ENCODE data around the gene MAGI2.
"Not testable (repeated sequence)": the region's sequence is repeated elsewhere in the genome, so short reads cannot be mapped to it uniquely, and the experiment has no call there.

MAGI2 gene

DNA sequence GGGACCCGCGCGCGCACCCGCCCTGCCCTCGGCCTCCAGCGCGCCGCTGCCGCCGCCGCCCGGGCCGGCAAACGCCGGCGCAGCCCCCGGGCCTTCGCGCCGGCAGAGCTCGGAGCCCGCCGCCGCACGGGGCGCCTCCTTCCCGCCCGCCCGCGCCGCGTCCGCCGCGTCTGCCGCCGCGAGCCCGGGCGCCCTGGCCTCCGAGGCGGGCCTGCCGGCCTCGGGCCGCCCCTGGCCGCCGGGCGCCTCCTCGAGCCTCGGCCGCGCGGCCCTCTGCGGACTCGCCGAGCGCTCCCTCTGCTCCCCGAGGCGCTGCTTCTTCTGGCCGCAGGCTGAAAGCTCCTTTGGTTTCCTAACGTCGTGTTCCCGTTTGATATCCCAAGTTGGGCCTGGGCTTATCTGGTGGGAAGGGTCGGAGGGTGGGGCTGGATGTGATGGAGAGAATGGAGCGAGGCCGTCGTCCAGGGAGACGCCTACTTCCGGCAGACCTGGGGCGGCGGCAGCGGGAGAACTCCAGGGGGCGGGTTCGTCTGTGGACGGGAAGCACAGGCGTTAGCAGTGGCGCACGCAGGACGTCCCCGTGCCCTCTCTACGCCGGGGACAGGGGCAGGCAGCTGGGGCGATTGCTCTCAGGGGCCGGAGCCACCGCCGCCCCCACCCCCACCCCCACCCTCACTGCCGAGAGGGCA is 1433.9 kb downstream of the MAGI2 start:
- peak in 1 of 3 donors; percentile 31 for DNase-seq (ENCODE audit: low read depth in 3 of 3, low spot score in 1 of 3)

DNA sequence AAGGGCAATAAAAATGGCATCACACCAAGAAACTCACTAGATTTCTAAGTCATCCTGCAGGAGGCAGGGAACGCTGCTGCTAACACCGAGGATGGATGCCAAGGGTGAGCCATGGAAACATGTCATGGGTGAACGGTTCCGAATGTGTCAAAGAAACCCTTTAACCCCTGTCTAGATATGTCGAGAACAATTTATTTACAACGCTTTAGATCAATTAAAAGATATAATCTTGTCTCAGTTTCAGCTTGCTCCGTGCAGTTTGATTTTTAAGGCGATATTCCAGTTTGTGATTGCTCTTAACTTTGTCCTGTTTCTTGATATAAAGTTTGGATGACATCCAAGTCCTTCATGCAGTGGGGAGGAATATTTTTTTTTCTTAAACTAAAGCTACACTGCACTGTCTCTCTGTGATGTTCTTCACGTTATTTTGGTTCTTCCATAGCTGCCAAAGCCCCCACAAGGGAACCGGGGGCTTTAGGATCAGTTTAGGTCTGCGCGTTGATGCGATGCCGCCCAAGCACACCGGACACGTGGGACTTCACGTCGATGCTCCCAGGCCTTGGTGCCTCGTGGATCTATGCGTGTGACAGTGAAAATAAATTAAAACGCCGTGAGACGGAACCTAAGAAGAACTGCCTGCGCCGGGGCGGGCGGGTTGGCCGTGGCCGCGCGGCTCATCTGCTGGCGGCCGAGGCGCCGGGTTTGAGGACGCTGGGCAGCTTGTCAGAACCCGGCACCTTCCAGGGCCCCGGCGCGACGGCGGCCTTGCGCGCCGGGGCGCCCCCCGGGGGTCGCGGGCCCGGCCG is 1434.6 kb downstream of the MAGI2 start:
- no peak for DNase-seq (ENCODE audit: low read depth in 3 of 3, low spot score in 1 of 3)

DNA sequence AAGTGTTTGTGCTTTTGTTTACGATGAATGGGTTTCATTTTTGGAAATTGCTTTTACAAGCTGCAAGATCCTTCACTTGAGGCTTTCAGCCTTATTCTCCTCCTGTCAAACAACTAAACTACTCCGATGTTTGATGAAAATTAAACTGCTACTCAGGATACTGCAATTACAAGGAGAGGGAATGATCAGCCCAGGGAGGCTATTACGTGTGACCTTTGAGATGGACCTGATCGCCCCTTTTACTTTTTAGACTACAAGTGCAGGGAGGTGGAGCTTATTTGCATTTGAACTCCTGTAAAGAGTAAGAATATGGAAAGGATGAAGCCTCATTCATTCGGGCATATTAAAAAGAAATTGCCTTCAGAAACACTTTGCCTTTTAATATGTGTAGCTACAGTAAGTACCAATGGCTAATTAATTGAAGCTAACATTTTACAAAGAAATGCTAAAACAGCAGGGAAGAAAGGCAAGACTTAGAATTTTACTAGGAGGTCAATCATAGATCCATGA is 1435.8 kb downstream of the MAGI2 start:
- no peak for DNase-seq (ENCODE audit: low read depth in 3 of 3, low spot score in 1 of 3)

DNA sequence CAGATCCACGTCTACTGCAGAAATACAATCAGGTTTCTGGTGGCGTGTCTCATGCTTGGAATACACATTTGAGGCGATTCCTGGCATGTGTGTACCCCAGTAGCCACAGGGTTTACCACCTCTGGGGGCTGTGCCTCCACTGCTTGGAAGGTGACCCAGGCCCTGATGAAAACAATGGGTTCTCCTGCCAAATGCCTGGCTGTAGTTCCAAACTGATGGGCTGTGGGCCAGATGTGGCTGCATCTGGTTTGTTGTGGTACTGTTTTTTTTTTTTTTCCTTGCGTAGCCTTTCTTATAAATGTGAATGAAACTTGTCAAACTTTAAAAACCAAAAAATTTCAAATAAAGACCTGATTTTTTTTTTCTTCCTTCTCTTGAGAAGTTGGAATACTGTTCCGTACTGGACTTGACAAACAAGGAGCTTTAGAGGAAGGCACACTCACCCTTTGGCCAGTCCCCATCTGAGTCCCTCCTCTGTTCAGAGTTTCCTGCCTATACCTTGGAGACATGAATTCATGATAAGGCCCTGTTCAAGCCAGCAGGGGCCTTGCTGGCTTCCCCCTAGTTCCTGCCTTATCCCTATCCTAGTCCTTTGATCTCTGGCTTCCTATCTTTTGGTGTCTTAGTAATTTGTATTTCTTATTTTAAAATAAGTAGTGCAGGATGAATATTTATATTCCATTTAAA is 1437.8 kb downstream of the MAGI2 start:
- no peak for DNase-seq (ENCODE audit: low read depth in 3 of 3, low spot score in 1 of 3)

DNA sequence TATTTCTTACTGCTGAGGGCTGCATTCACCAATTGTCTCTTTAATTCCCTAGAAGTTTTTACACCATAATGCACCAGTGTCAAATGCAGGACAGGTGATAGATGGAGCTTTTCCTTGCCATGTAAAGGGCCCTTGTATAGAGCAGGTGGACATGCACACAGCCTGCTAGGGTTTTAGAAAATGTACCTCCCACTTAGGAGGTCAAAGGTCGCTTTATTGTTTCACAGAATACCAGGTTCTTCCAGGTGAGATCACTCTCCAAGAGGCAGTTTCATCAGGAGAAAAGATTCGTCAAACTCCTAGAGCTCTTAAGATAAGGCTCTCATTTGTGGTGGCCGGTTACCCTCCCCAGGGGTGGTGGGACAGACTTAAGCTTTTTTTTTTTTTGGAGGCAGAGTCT is 1439.1 kb downstream of the MAGI2 start:
- no peak for DNase-seq (ENCODE audit: low read depth in 3 of 3, low spot score in 1 of 3)

DNA sequence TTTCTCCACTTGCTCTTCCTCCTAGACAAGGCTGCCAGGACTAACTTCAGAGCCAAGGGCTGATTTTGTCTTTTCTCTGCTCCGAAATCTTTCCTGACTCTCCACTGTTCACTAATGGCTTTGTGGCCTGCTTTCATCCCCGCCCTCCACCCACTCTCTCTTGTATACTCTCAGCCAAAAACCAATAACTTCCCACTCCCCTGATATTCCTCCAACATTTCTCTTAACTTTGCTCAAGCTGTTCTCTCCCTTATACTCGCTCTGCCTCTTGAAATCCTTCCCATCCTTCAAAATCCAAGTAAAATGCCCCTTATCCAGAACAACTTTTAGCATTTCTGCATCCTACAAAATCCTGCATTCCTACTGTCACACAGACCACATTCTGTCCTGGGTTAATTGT is 1440.1 kb downstream of the MAGI2 start:
- no peak for DNase-seq (ENCODE audit: low read depth in 3 of 3, low spot score in 1 of 3)

DNA sequence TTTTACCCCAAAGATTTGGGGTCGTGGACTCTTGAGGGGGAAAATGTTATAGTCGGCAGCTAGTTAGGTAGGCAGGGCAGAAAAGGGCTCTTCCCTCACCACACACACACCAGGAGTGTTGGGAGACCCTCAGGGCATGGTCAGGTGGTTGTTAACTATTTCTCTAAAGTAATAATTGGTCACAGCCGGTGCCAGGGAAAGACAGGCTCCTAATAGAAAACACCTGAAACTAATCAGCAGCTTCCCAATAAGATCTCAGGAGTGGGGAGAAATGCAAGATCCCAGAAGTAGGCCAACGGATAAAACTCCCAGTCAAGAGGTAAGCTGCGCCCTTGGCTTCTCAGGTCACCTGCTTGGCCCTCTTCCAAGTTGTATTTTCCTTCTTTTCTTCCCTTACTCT is 1441.8 kb downstream of the MAGI2 start:
- no peak for DNase-seq (ENCODE audit: low read depth in 3 of 3, low spot score in 1 of 3)

DNA sequence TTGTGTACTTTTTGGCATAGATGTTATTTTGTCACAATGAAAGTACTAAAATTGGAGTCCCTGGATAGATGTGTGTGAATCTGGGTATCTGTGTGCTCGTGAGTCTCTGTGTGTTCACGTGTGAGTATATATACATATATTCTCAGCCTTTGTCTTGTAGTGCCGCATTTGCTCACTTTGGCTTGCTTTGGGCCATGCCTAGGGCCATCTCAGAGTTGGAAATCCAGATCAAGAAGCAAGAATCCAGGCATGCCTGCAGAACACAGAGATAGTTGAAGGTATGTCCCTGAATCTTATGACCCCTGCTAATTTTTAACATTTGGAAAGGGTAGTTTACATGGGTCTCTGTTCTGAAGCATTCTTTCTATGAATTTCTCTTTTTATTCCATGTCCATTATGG is 1446.2 kb downstream of the MAGI2 start:
- DNase-seq (ENCODE audit: low read depth in 3 of 3, low spot score in 1 of 3), result no peak

DNA sequence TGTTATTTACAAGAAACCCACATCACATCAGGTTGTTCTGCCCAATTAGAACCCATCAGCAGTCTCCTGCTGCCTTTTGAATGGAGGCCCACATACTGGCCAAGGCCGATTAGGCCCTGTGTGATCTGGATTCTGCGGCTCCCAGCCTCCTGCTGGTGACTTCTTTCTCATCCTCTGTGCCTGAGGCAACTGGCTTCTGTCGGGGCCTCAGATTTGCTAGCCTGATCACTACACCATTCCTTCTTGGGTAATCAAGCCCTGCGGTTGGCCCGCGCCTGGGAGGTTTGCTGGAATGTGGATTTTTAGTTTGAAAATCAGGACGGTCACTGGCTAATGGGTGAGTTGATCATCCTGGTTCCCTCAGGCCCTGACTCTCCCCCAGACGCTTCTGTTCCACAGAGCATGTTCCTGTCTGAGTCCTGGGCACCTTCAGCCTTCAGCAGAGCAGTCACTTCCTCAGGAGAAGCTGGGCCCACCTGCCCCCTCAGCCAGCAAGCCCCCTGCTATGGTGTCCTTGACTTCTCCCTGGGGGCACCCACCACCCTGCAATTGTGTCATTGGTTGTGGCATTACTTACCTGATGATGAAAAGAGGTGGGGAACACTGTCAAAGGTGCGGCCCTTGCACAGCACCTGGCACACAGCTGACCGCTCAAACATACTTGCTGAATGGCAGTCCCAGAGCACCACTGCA is 1447.3 kb downstream of the MAGI2 start:
- DNase-seq (ENCODE audit: low read depth in 3 of 3, low spot score in 1 of 3), result no peak

DNA sequence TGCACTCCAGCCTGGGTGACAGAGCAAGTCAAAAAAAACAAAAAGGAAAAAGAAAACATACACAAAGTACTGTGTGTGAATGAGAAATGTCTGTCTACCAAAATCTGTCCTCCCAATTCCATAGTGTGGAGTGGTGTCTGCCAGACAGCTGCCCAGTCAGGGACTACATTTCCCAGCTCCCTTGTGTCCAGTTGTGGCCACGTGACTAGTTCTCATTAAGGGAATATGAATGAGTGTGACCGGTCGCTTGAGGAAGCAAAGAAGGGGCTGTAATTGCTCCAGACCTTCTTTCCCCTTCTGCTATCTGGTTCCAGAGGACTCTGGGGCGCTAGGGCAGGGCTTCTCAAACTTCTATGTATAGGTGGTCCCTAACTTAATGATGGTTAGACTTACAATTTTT is 1450.8 kb downstream of the MAGI2 start:
- DNase-seq (ENCODE audit: low read depth in 3 of 3, low spot score in 1 of 3), result no peak

DNA sequence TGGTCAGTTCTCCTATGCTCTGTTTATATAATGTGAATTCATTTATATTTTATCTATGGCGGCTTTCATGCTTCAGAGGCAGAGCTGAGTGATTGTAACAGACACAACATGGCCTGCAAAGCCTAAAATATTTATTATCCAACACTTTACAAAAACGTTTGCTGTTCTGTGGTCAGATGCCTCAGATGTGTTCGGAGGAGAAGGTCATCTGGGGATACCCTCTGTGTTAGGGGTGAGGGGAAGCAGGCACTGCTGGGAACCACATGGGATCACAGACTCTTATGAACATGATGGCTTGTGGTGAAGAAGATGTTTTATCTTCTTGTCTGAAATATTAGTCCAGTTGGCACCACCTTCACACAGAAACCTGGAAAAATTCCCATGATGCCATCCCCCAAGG is 1451.4 kb downstream of the MAGI2 start:
- no peak for DNase-seq (ENCODE audit: low read depth in 3 of 3, low spot score in 1 of 3)

DNA sequence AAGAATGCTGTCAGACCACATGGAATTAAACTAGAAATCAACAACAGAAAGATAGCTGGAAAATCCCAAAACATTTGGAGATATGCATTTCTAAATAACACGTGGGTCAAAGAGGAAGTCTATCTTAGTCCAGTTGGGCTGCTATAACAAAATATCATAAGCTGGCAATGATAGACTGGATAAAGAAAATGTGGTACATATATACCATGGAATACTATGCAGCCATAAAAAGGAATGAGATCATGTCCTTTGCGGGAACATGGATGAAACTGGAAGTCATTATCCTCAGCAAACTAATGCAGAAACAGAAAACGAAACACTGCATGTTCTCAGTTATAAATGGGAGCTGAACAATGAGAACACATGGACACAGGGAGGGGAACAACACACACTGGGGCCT is 1454.3 kb downstream of the MAGI2 start:
- not testable (repeated sequence) for DNase-seq (ENCODE audit: low read depth in 3 of 3, low spot score in 1 of 3)

DNA sequence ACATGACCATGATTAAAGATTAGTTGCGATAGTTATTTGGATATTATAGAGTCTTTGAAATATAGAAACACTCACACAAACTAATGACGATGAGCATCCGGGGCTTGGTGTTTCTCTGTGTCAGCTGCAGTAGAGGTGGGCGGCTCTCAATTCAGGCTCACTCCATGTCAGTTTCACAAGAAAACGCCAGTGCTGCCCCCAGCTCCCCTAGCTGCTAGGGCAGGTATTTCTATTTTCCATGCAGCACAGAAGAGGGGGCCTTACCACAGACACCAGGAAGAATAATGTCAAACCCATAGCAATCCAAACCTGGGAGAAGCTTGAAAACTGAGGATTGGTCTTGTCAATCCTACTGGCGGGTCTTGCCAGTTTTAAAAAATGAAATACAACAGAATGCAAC is 1457.8 kb downstream of the MAGI2 start:
- DNase-seq (ENCODE audit: low read depth in 3 of 3, low spot score in 1 of 3), result no peak

DNA sequence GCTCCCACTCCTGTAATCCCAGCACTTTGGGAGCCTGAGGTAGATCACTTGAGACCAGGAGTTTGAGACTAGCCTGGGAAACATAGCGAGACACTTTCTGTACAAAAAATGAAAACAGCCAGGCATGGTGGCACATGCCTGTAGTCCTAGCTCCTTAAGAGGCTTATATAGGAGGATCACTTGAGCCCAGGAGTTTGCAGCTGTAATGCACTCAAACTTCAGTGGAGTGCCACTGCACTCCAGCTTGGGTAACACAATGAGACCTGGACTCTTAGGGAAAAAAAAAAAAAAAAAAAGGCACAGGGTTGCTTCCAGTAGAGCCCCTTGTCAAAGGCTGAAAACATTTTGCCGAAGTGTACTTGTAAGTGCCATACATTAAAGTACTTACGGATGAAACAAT is 1459.6 kb downstream of the MAGI2 start:
- DNase-seq (ENCODE audit: low read depth in 3 of 3, low spot score in 1 of 3), result no peak

DNA sequence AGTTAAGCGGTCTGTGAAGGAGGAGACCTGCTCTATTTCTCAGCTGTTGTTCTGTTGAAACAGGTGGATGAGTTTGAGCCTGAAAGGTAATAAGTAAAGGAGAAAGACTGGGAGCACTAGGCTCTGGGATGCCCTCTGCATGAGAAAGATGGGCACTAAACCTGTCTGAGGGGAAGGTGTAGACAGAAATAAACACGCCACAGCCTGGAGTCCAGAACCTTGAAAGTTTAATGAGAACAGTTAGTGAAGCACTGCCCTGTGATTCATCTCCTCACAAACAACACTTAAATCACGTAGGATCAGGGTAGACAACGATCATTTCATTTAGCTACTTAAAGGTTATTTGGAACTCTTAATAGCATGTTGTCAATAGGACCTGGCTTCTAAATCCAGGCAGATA is 1461.8 kb downstream of the MAGI2 start:
- no peak for DNase-seq (ENCODE audit: low read depth in 3 of 3, low spot score in 1 of 3)

DNA sequence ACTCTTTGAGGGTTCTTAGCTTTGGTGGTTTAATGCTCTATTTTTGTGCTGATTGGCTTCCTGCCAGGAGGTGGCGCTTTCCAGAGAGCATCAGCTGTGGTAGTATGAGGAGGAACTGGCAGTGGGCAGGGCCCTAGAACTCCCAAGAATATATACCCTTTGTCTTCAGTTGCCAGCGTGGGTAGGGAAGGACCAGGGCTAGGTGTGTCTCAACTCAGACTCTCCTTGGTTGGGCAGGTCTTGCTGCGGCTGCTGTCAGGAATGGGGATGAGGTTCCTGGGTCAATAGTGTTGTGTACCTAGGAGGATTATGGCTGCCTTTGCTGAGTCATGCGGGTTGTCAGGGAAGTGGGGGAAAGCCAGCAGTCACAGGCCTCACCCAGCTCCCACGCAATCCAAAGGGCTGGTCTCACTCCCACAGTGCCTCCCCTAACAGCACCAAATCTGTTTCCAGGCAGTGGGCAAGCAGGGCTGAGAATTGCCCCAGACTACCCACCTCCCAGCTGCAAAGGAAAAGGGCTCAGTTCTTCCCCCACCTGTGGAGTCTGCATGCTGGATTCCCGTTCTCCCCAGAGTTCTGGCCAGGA is 1463.4 kb downstream of the MAGI2 start:
- DNase-seq (ENCODE audit: low read depth in 3 of 3, low spot score in 1 of 3), result no peak

DNA sequence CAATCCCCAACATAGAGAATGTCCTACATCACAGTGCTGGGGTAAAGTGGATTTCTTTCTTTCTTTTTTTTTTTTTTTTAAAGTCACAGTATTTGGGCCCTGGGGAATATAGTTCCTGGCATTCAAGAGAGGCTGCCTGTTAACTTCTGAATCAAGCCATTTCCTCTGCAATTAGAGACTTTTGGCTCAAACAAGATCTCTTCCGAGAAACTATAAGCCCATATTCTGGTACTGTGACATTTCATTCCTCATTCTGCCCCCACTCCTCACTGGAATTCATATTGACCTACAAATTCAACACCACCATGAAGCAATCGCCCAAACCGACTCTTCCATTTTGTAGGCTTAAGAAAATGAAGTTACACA is 1467.5 kb downstream of the MAGI2 start:
- DNase-seq (ENCODE audit: low read depth in 3 of 3, low spot score in 1 of 3), result no peak

DNA sequence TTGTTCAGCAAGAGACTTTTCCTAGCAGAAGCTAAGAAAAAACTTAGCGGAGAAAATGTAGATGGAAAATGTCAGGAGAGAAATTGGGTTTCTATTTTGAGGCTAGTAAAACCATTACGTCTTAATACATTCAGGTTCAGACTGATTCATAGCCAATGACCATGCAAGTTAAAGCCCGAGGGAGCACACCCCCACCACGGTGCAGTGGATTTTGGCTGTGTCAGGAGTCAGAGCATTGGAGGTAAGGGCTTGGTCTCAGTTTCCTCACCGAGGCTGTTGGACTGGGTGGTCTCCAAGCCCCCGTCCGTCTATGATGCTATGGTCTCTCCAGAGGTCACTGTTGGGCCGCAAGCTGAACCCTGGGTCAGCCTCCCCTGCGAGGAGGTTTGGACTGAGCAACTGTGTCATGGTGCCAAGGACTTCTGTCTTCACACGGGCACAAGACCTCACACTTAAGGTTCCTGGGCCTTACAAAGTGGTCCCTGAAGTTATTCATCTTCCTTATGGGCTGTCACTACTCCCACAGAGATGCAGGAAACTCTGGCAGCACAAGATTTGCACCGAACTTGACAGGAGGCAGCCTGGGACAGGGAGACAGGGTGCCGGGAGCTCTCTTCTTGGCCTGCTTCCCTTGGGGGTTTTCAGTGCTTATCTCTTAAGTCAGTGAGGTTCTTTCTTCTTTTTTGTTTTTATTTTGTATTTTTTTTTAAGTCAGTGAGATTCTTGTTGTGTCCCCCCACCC is 1468.1 kb downstream of the MAGI2 start:
- no peak for DNase-seq (ENCODE audit: low read depth in 3 of 3, low spot score in 1 of 3)

DNA sequence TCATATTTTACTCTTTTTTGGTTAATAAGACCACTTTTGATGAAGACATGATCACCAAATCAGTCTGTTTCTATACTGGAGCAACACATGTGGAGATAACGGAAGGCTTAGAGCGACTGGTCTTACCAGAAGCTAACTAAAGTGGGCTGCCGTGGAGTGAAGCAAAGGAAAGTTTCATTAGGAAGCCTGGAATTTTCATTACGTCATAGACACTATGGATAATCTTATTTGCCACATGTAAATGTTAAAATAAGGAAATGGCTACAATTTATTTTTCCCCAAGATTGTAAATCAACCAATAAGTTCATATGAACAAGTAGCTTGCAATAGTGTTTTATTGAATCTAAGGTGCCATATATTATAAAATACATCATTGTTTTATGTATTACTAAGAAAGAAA is 1469.5 kb downstream of the MAGI2 start:
- DNase-seq (ENCODE audit: low read depth in 3 of 3, low spot score in 1 of 3), result no peak

DNA sequence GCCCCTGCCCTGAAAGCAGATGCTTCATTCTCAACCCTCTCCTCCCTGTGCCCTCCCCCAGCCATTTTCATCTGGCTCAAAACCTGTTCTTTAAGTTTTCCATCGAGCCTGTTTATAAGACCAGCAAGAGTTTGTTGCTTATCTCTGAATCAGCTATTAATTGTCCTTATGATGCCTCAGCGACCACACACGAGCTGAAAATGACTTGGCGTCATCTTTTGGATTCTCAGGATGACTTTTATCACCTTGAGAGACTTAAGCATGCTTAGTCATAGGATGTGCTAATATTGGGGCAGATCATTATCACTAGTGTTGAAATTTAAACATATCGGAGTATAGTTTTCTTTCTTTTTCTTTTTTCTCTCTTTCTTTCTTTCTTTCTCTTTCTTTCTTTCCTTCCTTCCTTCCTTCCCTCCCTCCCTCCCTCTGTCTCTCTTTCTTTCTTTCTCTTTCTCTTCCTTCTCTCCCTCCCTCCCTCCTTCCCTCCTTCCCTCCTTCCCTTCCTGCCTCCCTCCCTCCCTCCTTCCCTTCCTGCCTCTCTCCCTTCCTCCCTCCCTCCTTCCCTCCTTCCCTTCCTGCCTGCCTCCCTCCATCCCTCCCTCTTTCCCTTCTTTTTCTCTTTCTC is 1470.4 kb downstream of the MAGI2 start:
- DNase-seq (ENCODE audit: low read depth in 3 of 3, low spot score in 1 of 3), result no peak

Data from stimulated activated CD4-positive, alpha-beta T cell treated with anti-CD3 and anti-CD28 coated beads, TNF-alpha, amount 100 ng/mL, for 1 hour (primary cell).